CD4-positive, alpha-beta T cell treated with Interleukin-4 for 1 hour (primary cell): Measurements from ENCODE around the gene RMRP.
"Not testable (repeated sequence)": the region's sequence is repeated elsewhere in the genome, so short reads cannot be mapped to it uniquely, and the experiment has no call there.

Experiments used
- DNase-seq, 2 donors: peaks; one replicate each; pipeline ENCODE4 v3.0.0-alpha.2; 2020 to 2022

The RMRP gene

GRCh38 chr9:35664531-35665470 lies 7.0 kb upstream of the RMRP start, which contains the start of gene ARHGEF39:
Gene ARHGEF39 (minus strand): TSS chr9:35665195. CDS start chr9:35665169, 26 bp downstream.
- peak; percentile 62 to 72 for DNase-seq

GRCh38 chr9:35662437-35662836 lies 4.6 kb upstream of the RMRP start:
- no peak for DNase-seq

GRCh38 chr9:35661756-35662350 lies 4.0 kb upstream of the RMRP start:
- DNase-seq: peak; percentile 67 to 71

GRCh38 chr9:35660966-35661415 lies 3.2 kb upstream of the RMRP start:
- no peak for DNase-seq

- DNase-seq: no peak
These were observed 1.5 kb upstream of the RMRP start for GRCh38 chr9:35659340-35659739.

GRCh38 chr9:35658968-35659220 lies 1.1 kb upstream of the RMRP start:
- no peak for DNase-seq

GRCh38 chr9:35658137-35658967 lies 533 bp upstream of the RMRP start, which contains the start of gene CCDC107:
Gene CCDC107 (plus strand): TSS chr9:35658292. CDS start chr9:35658380, 88 bp downstream.
- DNase-seq: peak; percentile 86

GRCh38 chr9:35656831-35657545 lies 831 bp downstream of the RMRP start:
- DNase-seq: no peak

- DNase-seq: no peak
These were observed 1.5 kb downstream of the RMRP start for GRCh38 chr9:35656348-35656747.

GRCh38 chr9:35653611-35654010 lies 4.2 kb downstream of the RMRP start:
- no peak for DNase-seq

GRCh38 chr9:35652829-35653209 lies 5.0 kb downstream of the RMRP start:
- DNase-seq: no peak

GRCh38 chr9:35651956-35652828 lies 5.6 kb downstream of the RMRP start:
- DNase-seq: no peak

GRCh38 chr9:35650341-35651158 lies 7.3 kb downstream of the RMRP start, which contains the start of gene SIT1:
Gene SIT1 (minus strand): TSS chr9:35650931. CDS start chr9:35650853, 78 bp downstream.
- DNase-seq: peak; percentile 29 to 50

- peak in 1 of 2 donors; percentile 46 for DNase-seq
These were observed 8.1 kb downstream of the RMRP start for GRCh38 chr9:35649431-35650340.

GRCh38 chr9:35646533-35647265 lies 11.1 kb downstream of the RMRP start:
- DNase-seq: peak; percentile 91 to 92

- DNase-seq: peak in 1 of 2 donors; percentile 33
These were observed 11.7 kb downstream of the RMRP start for GRCh38 chr9:35646153-35646532.

GRCh38 chr9:35645736-35646135 lies 12.1 kb downstream of the RMRP start:
- not testable (repeated sequence) for DNase-seq

- DNase-seq: no peak
These were observed 14.8 kb downstream of the RMRP start for GRCh38 chr9:35643046-35643445.

- DNase-seq: not testable (repeated sequence)
These were observed 16.3 kb downstream of the RMRP start for GRCh38 chr9:35641478-35641877.
